Activated CD4-positive, alpha-beta T cell treated with anti-CD3 and anti-CD28 coated beads, Interleukin-2, Interleukin-4, amounts not matched to agents 100 ng/mL and 50 ng/mL, durations not matched to agents 16 hours and 8 hours (primary cell): ENCODE results near the gene COL4A6.

ENCODE experiments used
- DNase-seq: peaks from one replicate; pipeline ENCODE4 v3.0.0-alpha.2; 2020; ENCODE audit warnings: low spot score

Gene COL4A6

DNA sequence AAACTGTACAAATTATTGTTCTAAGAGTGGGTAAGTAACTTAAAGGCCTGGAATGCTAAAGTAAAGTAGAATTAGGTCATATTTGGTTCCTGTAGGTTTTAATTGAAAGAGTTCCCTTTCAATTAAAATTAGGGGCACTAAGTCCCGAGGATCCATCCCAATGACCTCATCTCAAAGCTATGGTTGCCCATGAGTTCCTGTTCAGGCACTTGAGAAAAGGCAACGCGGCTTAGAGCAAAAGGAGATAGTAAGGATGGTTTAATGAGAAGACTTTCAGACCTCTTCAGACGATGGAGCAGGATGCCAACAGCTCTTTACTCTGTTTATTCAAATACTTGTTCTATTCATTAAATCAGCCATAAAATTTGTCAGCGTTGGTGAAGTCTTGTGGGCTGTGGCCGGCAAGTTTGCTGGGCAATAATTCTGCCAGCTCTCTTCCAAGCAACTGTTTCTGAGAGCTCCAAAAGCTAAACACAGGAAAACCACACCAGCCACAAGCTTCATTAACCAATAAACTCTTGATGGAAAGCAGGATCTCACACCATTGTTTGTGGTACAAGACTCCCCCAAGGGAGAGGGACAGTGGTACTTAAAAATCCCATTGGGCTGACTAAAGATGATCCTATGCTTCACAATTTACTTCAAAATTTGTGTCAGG lies 167.4 kb downstream of the COL4A6 start:
- no peak for DNase-seq

DNA sequence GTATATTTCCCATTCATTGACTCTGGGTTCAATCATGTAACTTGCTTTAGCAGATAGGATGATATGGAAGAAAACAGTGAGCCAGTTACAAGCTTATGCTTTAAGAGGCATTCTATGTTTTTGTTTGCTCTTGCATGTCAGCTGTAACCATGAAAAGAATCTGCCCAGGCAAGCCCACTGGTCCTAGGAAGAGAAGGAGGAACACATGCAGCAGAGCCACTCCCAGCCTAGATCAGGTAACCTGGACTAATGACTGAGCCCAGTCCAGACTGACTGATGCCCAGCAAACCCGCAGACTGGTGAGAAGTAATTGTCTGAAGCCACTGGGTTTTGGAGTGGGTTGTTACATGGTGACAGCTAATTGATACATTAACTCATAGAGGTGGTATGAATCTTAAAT lies 167.9 kb downstream of the COL4A6 start:
- DNase-seq: no peak

DNA sequence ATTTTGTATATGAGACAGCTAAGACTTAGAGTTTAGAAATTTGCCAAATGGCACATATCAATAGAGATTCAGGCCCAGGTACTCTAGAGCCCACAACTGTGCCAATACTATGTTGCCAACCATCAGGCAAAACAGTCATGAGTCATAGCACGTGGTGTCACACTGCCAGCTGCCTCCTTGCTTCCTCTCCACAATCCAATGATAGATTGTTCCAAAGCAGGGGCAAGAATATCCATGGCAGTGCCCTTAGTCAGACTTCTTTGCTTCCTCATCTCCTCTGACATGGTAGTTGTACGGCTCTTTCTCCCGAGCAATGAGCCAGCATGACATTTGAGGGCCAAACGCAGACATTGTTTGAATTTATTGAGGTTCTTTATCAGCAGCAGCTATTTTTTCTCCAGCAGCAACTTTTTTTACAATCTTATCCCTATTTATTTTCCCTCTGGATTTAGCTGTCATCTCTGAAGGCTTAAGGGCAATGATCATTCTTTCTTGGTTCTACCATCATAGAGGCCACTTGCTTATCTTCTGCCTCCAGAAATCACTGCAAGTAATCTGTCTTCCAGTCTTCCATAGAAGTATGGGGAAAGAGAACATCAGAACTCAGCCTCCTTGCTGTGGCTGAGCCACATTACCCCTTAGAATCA lies 169.7 kb downstream of the COL4A6 start:
- DNase-seq: no peak

DNA sequence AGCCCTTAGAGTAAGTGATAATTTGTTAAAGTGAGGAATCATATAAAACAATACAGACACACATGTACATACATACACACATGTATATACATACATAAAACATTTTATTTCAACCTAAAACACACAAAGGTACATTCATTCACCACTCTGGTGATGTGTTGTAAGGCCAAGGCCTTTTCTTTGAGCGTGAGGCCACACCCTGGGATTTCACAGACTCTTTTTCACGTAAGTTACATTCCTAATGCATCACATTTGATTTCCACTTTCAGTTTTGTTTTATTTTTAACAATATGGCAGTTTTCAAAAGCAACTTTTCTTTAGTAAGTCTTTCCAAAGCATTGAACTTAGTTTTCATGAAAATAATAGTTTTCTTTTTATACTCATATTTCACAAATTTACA lies 170.7 kb downstream of the COL4A6 start:
- DNase-seq: no peak

DNA sequence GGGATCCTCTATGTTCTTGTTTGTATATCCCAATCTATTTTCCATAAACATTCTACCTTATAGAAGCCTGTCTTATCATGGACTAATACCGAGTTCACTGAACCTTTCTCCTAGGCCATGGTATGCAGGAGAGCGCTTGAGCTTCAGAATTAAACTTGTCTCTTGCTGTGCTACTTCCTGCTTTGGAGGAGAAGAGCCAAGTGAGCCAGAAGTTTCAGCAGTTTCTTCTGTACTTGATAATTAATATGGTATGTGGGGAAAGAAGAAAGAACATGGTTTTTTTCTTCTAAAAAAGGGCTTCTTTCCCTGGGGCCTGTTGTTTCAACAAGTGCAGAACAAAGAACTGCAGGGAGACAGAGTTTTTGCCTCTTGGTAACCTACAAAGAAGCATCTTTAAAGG lies 173.8 kb downstream of the COL4A6 start:
- DNase-seq: no peak

DNA sequence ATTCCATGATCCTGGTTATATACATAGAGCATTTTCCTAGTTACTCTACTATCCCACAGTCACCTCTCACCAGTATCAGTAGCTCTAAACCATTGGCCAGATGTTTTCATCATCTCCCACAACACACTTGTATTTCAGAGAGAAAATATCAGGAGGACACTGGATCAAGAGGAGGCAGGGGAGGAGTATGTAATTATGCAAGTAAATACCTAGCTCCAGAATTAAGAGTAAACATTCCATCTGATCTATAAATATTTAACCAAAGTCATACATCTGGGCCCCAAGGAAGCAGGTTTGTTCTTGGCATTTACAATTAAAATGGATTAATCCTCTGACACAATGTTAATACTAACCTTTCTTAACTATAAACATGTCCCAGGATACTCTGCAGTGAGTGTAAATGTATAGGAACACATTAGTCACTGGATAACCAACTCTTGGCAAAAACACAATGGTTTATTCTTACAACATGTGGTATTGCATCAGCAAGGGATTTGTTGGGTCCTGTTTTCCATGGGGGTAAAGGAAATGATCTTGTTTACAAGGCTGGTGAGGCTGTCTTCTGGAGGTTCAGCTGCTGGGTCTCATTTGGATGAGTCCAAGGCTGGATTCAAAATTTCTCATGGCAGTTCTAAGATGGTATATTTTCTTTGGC lies 176.5 kb downstream of the COL4A6 start:
- no peak for DNase-seq

DNA sequence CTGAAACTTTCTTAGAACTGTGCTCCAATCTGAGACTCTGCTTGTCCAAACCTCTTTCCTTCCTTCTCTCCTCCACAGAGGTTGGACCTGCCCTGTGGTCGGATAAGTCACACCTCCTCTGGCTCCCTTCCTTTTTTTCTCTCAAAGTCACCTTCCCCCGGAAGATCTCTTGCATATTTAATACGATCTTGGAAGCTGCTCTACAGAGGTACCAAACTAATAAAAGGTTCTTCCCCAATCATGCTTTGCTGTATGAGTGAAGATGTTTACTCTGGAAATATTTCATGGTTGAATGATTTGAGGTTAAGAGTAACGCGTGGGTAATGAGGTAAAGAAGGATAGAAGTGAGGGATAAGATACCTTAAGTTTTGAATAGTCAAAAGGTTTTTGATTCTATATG lies 180.7 kb downstream of the COL4A6 start:
- DNase-seq: no peak

DNA sequence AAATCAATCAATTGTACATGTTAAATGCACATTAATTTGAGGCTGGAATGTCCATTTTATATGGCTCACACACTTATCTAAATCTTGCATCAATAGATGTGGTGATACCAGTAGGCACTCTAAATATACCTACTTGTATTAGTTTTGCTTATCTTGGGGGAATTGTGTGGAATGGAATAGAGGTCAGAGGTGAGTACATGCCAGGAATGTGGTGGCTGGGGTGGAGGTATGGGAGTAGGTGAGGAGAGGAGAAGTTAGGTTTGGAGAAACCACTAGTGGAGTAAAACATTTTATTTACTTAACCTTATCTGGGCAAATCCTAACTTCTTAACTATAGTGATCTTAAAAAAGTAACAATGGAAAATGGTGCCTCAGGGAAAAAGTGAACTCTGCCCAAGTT lies 183.6 kb downstream of the COL4A6 start:
- no peak for DNase-seq

DNA sequence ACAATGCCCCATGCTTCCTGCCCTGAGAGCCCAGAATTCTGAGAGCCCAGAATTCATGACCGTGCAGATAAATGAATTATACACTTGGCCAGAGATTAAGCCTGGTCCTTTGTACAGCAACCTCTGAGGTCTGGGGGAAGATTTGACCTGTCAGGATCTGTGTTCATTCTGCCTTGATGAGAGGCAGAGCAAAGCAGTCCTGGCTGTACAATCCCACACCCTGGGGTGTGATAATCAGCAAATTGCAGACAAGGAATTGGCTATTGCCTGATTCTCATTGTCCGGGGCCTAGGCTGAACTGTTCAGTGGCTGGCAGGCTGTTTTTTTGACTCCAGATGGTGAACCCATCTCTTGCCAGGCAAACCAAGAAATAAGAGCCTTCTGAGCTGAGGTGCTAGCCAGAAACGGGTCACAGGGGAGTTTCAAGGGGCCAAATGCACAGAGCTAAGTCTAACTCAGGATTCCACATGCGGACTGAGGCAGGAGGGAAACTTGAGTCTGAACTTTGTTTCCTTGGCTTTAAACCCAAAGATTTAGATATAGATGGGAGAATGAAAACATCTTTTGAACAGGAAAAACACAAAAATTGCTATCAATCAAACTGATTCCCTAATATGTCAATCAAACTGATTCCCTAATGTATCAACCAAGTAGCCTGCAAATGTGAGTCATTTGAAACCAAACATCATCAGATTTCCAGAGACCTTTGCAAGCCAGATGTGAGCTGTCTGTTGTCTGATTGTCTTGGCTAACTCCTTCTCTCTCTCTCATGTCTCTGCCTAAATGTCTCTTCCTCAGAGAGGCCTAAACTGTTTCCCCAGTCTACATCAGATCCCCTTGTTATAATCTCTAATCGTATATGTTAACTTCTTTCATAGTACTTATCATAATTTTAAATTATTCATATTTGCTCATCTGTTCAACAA lies 187.3 kb downstream of the COL4A6 start:
- DNase-seq: no peak

DNA sequence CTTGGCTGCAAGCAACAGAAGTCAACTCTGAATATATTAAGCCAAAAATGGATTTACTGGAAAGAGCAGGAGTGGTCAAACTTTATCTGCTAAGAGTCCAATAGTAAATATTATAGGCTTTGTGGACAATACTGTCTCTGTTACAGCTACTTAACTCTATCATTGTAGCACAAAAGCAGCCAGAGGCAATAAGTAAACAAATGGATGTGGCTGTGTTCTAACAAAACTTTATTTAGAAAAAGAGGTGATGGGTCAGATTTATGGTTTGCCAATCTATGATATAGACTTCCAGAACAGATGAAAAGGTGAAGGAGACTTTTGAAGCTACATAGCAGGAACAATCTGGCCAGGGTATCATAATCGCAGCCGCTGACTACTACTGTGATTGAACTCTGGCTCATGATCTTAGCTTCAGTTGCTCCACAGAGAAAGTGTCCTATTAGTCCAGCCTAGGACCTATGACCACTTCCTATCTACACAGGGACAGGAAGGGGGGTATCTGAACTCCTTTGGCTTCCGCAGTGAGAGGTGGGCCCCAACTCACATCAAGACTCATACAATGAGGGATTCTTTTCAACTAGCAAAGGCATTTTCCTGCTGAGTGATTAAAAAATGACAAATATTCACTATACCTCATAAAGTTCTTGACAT lies 191.8 kb downstream of the COL4A6 start:
- no peak for DNase-seq

DNA sequence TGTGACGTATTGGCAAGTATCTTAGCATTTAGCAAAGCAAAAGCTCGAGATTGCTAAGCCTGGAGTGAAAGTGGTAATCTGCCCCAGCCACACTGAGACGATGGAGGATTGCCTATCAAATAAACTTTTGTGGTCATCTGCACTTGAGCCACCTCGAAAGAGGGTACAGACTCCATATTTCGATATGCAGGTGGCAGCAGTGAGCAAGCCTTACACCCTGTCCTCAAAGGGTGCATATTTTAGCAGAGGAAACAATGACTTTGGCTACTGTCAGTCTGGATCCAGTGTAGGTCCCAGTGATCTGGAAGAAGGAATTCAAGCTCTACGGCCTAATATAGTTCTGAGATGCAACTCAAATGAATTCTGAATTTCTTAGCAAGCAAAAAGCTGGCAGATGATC lies 192.8 kb downstream of the COL4A6 start:
- no peak for DNase-seq

DNA sequence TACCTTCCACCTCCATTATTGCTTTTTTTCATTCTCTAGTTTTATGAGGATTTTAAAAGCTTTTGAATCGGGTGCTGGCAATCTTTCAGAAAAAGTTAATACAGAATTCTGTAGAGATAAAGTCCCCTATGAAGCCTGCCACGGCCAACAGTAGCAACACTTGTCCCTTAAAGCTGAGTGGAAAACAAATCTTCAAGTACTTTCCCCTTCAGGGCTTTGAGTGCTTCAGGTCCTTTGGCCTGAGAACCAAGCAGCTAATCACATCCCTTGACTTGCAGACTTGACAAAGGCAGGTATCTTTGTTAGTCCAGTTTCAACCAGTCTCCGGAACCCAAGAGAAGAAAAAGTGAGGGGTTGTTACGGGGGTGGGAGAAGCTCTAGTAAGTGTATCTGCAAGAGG lies 202.2 kb downstream of the COL4A6 start:
- DNase-seq: no peak

DNA sequence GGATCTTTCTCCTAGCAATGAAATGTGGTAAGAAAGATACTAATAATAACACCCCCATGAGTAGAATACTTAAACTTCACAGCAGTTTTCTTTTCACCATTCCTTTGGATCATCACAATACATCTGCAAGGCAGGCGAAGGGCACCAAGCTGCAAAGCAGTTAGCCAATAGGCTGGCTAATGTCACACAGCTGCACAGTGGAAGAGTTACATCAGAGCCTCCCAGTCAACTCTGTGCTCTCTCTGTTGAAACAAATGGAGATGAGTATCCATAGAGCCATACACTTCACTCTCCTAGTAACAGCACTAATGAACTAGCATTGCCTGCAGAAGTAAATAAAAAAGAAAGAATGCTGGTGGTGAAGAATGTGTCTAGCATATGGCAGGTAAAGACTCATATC lies 207.6 kb downstream of the COL4A6 start:
- DNase-seq: no peak

DNA sequence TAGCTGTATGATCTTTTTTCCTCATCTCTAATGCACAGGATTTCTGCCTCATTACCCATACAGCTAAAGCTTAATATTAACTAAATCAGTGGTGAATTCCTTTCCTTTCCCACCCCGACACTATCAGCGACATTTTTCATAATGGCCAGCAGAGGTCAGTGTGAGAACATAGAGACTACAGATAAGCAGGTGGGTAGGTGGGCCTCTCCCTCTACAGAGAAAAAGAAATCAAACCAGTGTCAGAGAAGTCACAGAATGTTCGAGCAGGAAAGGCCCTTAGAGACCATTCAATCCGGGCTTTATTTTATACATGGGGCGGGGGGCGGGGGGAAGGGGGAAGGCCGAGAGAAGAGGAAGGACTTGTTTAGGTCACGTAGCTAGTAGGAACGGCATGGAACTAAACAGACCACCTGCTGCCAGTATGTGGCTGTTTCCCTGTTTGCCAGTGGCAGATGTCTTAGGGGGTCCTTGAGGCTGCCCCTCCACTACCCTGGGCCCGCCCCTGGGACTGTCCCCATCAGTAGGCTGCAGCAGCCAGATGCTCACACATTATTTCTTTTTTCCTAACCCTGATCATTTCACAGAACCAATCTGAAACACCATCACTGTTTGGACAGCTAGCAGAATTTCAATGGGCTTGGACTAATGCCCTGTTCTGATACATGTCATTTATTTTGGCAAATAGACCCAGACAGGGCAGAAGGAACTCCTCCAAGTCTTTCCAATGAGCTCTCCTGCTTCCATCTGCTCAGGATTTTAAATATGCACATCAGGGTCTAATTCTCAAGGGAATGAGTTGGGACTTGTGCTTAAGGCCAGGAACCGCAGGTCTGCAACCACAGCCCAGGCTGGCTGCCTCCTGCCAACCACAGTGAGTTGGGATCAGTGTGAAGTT lies 213.2 kb downstream of the COL4A6 start:
- DNase-seq: peak; percentile 28

DNA sequence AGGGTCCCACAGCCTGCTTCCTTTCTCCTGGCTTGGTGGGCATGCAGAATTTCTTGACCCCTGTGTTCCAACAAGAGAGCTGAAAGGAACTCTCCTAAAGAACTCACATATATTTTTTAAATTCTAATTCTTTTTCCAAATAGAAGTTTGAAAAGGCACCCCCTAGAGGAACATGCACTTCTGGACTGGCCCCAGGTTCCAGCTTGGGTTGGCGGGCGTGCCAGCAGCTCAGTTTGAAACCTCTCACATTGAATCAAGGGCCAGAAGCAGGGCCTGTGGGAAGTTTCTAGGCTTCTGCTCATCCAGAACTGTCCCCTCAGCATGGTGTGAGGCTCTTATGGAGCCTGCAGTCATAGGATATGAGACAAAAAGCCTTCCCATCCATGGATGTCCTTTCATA lies 214.0 kb downstream of the COL4A6 start:
- no peak for DNase-seq

DNA sequence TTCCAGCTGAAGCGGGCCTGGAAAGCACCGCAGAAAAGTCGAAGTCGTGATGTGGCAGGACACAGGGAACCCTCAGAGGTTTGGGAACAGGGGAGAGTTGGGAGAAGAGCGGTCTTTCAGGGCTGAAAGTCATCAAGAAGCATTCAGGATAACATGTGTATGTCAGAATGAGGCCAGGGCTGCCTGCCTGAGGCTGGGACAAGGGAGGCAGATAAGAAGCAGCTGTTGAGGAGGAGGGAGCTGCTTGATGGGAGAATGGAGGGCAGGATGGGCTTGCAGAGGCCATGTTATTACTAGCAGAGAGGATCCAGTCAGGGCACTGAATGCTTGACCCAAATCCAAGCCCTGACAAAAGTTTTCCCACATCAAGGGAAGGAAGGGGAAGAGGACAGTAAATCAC lies 214.6 kb downstream of the COL4A6 start:
- DNase-seq: no peak

DNA sequence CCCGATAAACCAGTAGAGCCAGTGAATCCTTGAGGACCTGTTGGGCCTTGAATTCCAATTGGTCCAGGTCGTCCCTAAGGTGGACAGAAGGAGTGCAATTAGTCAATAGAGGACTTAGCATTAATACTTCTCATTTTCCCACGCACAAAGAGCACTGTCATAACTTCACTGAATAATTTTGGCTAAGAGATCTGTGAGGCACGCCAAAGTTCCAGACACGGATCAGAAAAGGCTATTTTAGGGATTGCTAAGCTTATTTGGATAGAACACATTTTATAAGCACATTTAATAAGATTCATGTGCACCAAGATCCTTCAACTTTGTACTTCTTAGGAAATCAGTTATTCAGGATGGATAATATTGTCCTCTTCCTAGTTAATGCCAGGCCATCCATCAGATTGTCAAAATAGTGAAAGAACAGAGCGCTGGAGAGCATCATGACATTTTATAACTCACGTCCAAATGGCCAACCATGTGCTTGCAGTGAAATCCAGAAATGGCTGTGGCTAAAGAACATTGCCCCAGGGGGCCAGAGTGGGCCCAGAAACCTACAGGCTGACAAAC lies 216.8 kb downstream of the COL4A6 start:
- DNase-seq: no peak

DNA sequence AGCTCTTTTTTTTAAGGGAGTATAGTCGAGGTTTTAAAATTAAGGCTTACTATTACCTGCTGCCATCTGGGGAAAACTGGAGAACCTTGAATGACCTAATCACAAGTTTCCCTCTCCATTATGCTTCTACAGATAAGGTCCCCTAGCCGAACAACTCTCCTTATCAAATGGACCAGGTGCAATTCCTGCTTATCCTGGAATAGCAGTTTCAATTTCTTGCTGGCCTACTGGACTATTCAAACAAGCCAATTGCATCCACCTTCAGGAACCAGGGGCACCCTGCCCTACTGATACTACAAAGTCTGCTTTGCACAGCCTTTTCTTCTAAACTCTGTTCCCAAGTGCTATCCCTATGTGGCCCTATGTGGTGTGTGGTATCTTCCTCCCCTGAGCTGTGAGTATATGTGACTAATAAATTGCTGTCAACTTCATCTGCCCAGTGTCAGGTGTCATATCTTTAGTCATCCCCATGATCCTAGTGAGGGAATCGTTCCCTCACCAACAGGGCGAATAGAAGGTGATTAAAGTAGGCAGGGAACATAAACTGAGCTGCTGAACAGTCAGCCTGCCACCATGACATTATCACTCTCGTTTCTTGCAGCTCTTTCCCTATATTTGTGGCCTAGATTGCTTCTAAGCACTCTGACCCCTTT lies 218.1 kb downstream of the COL4A6 start:
- no peak for DNase-seq

DNA sequence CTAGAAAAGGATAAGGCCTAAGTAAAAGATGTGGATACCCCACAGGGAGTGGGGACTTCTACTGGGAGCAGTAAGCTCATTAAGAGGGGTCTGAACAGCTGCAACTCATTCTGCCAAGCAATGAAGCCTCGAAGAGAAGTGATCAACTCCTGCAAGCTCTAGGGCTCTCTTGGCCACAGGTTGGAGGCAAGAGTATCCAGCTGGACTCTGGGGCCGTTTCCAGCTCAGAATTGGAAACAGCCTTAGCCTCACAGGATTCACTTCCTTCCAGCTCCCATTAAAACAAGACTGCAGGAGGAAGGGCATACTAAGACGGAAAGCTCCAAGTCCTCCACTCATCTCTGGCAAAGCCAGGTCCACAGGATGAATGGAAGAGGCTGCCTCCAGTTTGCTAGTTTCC lies 220.3 kb downstream of the COL4A6 start:
- DNase-seq: no peak

DNA sequence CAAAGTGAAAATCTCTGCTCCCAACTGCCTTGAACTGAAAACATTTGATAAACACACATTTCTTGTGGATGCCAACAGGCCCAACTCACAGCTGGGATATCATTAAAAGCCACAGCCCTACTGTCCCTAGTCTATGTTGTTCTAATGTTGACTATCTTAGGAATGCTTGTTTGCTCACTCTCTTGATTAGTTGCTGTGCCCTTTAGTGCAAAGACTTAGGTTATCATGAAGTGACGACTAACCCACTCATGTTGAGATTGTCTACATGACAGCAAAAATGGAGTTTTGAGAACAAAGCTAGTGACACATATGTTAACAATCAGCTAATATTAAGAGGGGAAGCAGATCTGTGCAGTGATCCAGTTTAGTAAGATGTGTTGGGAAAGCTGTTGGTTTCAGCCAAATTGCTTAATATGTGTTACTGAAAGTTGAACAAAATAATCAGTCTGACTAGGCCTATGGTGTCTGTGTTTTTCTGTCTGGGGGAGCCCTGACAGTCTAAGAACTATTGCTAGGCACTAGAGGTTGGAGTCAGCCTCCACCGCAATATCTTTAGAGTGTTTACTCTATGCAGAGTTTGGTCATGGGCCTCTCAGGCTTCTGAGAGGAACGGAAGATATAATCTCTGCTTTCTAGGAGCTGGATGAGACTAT lies 221.2 kb downstream of the COL4A6 start:
- DNase-seq: no peak
